HG03565 (cell line): ENCODE results near the gene CBX4.

Source experiments
- ATAC-seq: cut with Tn5 transposase; IDR thresholded peaks from one replicate; pipeline ENCODE4 v1.9.1; 2021; ENCODE audit warnings: mild to moderate bottlenecking, moderate library complexity; ENCODE audit not compliant: unreplicated experiment

The CBX4 gene

GRCh38 chr17:79839356-79840268 lies at the start of gene CBX4:
CBX4 (minus strand) TSS chr17:79839440; CDS start chr17:79839251, 189 bp downstream.
- ATAC-seq: peak; percentile 42

- ATAC-seq: no peak
Observed at GRCh38 chr17:79888009-79888540, 48.8 kb upstream of the CBX4 start.

- no peak for ATAC-seq
Observed at GRCh38 chr17:79887451-79887991, 48.3 kb upstream of the CBX4 start.

- ATAC-seq: no peak
Observed at GRCh38 chr17:79883202-79883601, 44.0 kb upstream of the CBX4 start.

- no peak for ATAC-seq
Observed at GRCh38 chr17:79878329-79878947, 39.2 kb upstream of the CBX4 start.

- no peak for ATAC-seq
Observed at GRCh38 chr17:79877041-79877440, 37.8 kb upstream of the CBX4 start.

- ATAC-seq: no peak
Observed at GRCh38 chr17:79875511-79875910, 36.3 kb upstream of the CBX4 start.

- ATAC-seq: no peak
Observed at GRCh38 chr17:79874329-79874981, 35.2 kb upstream of the CBX4 start.

GRCh38 chr17:79873583-79873982 lies 34.3 kb upstream of the CBX4 start:
- no peak for ATAC-seq

- no peak for ATAC-seq
Observed at GRCh38 chr17:79872762-79873161, 33.5 kb upstream of the CBX4 start.

- ATAC-seq: no peak
Observed at GRCh38 chr17:79871131-79871530, 31.9 kb upstream of the CBX4 start.

- no peak for ATAC-seq
Observed at GRCh38 chr17:79870540-79870939, 31.3 kb upstream of the CBX4 start.

- no peak for ATAC-seq
Observed at GRCh38 chr17:79866791-79867518, 27.7 kb upstream of the CBX4 start.

- ATAC-seq: no peak
Observed at GRCh38 chr17:79865351-79866210, 26.3 kb upstream of the CBX4 start.

- ATAC-seq: no peak
Observed at GRCh38 chr17:79864617-79865250, 25.5 kb upstream of the CBX4 start.

- no peak for ATAC-seq
Observed at GRCh38 chr17:79864147-79864546, 24.9 kb upstream of the CBX4 start.

GRCh38 chr17:79862771-79863440 lies 23.7 kb upstream of the CBX4 start:
- no peak for ATAC-seq

- no peak for ATAC-seq
Observed at GRCh38 chr17:79862238-79862637, 23.0 kb upstream of the CBX4 start.
